ENCODE measurements around the gene R3HDML.

GRCh38 chr20:44398335-44398734 lies 61.5 kb downstream of the R3HDML start:
- no peak for TF ChIP-seq CTCF (IDR thresholded peaks at IDR 0.05)
- TF ChIP-seq POLR2A (IDR thresholded peaks at IDR 0.05): no peak

Data from Peyer's patch (tissue), 4 donors.